Skeletal muscle satellite cell (primary cell): ENCODE results near the gene ZNF763.
A peak's percentile ranks its signal among the peaks of the same experiment; 100 is the strongest.
"Not testable (repeated sequence)": the region's sequence is repeated elsewhere in the genome, so short reads cannot be mapped to it uniquely, and the experiment has no call there.

Experiments
- H3K27me3 ChIP-seq: 2 replicates; pipeline ENCODE4 v1.7.0; 2013; ENCODE audit warnings: low read length; ENCODE audit not compliant: control insufficient read depth, insufficient read depth
- H3K36me3 ChIP-seq: 2 replicates; pipeline ENCODE4 v1.7.0; 2013; ENCODE audit warnings: mild to moderate bottlenecking, control low read depth, low read length; ENCODE audit not compliant: insufficient read depth
- H3K4me1 ChIP-seq: 2 replicates; pipeline ENCODE4 v1.7.0; 2013; ENCODE audit warnings: low read length; ENCODE audit not compliant: control insufficient read depth, insufficient read depth
- H3K4me2 ChIP-seq: 2 replicates; pipeline ENCODE4 v1.7.0; 2013; ENCODE audit warnings: mild to moderate bottlenecking, low read length
- H3K4me3 ChIP-seq: 2 replicates; pipeline ENCODE4 v1.7.0; 2013; ENCODE audit warnings: low read length
- H3K9ac ChIP-seq: 2 replicates; pipeline ENCODE4 v1.7.0; 2013; ENCODE audit warnings: mild to moderate bottlenecking, low read depth, low read length, moderate library complexity
- H3K9me3 ChIP-seq: replicated peaks from 2 replicates; pipeline ENCODE4 v1.7.0; 2013; ENCODE audit warnings: mild to moderate bottlenecking, control low read depth, low read length

ZNF763 gene

GRCh38 chr19:11942008-11942842 is 22.6 kb upstream of the ZNF763 start:
- peaks cover 37% of the 10 kb centered on the region for H3K36me3 ChIP-seq
- H3K9ac ChIP-seq = no peak overlapping the region
- H3K4me1 ChIP-seq = no peaks in the 10 kb centered on the region
- no peaks in the 10 kb centered on the region for H3K27me3 ChIP-seq
- peaks cover 48% of the 10 kb centered on the region for H3K9me3 ChIP-seq
- H3K4me3 ChIP-seq = no peak overlapping the region
- no peak overlapping the region for H3K4me2 ChIP-seq

GRCh38 chr19:11942843-11943108 is 22.1 kb upstream of the ZNF763 start:
- no peak overlapping the region for H3K4me2 ChIP-seq
- no peaks in the 10 kb centered on the region for H3K27me3 ChIP-seq
- H3K9me3 ChIP-seq = peaks cover 54% of the 10 kb centered on the region
- no peak overlapping the region for H3K9ac ChIP-seq
- no peaks in the 10 kb centered on the region for H3K4me1 ChIP-seq
- H3K36me3 ChIP-seq = peaks cover 43% of the 10 kb centered on the region
- no peak overlapping the region for H3K4me3 ChIP-seq

- Histone ChIP-seq H3K9me3 (peaks cover 72% of the 10 kb centered on the region), H3K27me3 (no peaks in the 10 kb centered on the region), H3K4me1 (no peaks in the 10 kb centered on the region), H3K36me3 (peaks cover 62% of the 10 kb centered on the region), H3K9ac (no peak overlapping the region), H3K4me2 (no peak overlapping the region), H3K4me3 (no peak overlapping the region)
Measured at GRCh38 chr19:11944656-11945055, 20.2 kb upstream of the ZNF763 start.

DNA sequence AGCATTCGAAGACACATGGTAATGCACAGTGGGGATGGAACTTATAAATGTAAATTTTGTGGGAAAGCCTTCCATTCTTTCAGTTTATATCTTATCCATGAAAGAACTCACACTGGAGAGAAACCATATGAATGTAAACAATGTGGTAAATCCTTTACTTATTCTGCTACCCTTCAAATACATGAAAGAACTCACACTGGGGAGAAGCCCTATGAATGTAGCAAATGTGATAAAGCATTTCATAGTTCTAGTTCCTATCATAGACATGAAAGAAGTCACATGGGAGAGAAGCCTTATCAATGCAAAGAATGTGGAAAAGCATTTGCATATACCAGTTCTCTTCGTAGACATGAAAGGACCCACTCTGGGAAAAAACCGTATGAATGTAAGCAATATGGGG is 16.2 kb upstream of the ZNF763 start:
- peaks cover 89% of the 10 kb centered on the region for H3K9me3 ChIP-seq
- H3K4me2 ChIP-seq = no peak overlapping the region
- no peak overlapping the region for H3K9ac ChIP-seq
- no peaks in the 10 kb centered on the region for H3K4me1 ChIP-seq
- H3K36me3 ChIP-seq = peaks cover 79% of the 10 kb centered on the region
- H3K27me3 ChIP-seq = no peaks in the 10 kb centered on the region
- H3K4me3 ChIP-seq = no peak overlapping the region

GRCh38 chr19:11949201-11949600 is 15.6 kb upstream of the ZNF763 start:
- Histone ChIP-seq H3K4me3 (no peak overlapping the region), H3K4me1 (no peaks in the 10 kb centered on the region), H3K9me3 (peaks cover 88% of the 10 kb centered on the region), H3K9ac (no peak overlapping the region), H3K27me3 (no peaks in the 10 kb centered on the region), H3K36me3 (peaks cover 76% of the 10 kb centered on the region), H3K4me2 (no peak overlapping the region)

DNA sequence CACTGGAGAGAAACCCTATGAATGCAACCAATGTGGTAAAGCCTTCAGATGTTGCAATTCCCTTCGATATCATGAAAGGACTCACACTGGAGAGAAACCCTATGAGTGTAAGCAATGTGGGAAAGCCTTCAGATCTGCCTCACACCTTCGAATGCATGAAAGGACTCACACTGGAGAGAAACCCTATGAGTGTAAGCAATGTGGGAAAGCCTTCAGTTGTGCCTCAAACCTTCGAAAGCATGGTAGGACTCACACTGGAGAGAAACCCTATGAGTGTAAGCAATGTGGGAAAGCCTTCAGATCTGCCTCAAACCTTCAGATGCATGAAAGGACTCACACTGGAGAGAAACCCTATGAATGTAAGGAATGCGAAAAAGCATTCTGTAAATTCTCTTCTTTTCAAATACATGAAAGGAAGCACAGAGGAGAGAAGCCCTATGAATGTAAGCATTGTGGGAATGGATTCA is 15.2 kb upstream of the ZNF763 start:
- H3K4me1 ChIP-seq, H3K4me2 ChIP-seq, H3K27me3 ChIP-seq, H3K9ac ChIP-seq: not testable (repeated sequence)
- Histone ChIP-seq H3K4me3 (peak overlapping the region; percentile 12), H3K36me3 (peaks cover 72% of the 10 kb centered on the region), H3K9me3 (peaks cover 84% of the 10 kb centered on the region)

- H3K9me3 ChIP-seq = peaks cover 81% of the 10 kb centered on the region
- H3K9ac ChIP-seq = no peak overlapping the region
- no peak overlapping the region for H3K4me2 ChIP-seq
- H3K4me1 ChIP-seq = no peaks in the 10 kb centered on the region
- peaks cover 70% of the 10 kb centered on the region for H3K36me3 ChIP-seq
- H3K4me3 ChIP-seq = peak overlapping the region; percentile 12
- no peaks in the 10 kb centered on the region for H3K27me3 ChIP-seq
Measured at GRCh38 chr19:11950312-11950711, 14.5 kb upstream of the ZNF763 start.

DNA sequence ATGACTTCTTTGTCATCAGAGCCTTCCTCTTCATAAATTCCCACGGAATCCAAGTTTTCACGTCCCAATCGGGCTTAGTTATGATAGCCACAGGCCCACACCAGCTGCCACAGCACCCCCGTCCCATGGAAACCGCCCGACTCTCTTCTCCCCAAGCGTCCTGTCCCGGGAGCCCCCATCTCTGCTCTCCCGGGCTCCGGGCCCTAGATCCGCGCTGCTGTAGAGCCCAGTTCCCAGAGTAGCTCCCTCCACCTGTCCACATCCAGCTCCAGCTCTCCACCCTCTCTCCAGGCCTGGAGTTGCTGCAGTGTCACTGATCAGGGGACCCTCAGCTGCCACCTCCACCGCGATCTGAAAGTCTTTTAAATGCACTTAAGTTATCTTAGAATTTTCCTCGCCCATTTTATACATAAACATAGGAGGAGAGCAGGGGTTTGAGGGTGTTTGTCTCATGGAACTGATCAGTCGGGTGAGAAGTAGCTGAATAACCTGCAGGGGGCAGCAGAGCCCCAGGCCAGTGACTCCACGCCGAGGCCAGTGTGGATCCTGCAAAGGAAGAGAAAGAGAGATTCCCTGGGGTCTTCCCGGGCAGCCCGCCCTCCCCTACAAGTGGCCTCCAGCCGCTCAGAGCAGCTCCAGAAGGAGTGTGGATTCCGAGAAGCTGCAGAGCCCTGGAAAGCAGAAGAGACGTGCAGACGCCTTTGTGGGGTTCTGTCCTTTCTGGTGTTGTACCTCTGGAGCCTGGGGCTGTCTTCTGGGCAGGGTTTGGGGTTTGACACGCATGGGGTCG is 1.1 kb upstream of the ZNF763 start:
- peaks cover 7% of the 10 kb centered on the region for H3K4me1 ChIP-seq
- H3K4me2 ChIP-seq = peak overlapping the region; percentile 83
- no peaks in the 10 kb centered on the region for H3K36me3 ChIP-seq
- H3K4me3 ChIP-seq = peak overlapping the region; percentile 48
- H3K9me3 ChIP-seq = no peaks in the 10 kb centered on the region
- no peak overlapping the region for H3K9ac ChIP-seq
- no peaks in the 10 kb centered on the region for H3K27me3 ChIP-seq

- no peaks in the 10 kb centered on the region for H3K36me3 ChIP-seq
- peak overlapping the region; percentile 78 for H3K4me3 ChIP-seq
- H3K9me3 ChIP-seq = no peaks in the 10 kb centered on the region
- H3K4me1 ChIP-seq = peaks cover 7% of the 10 kb centered on the region
- H3K27me3 ChIP-seq = no peaks in the 10 kb centered on the region
- peak overlapping the region; percentile 83 for H3K4me2 ChIP-seq
- peak overlapping the region; percentile 87 for H3K9ac ChIP-seq
Measured at GRCh38 chr19:11964496-11964857, 363 bp upstream of the ZNF763 start.

- no peaks in the 10 kb centered on the region for H3K27me3 ChIP-seq
- H3K9ac ChIP-seq = no peak overlapping the region
- H3K36me3 ChIP-seq = no peaks in the 10 kb centered on the region
- no peaks in the 10 kb centered on the region for H3K9me3 ChIP-seq
- H3K4me1 ChIP-seq = no peaks in the 10 kb centered on the region
- H3K4me2 ChIP-seq = no peak overlapping the region
- H3K4me3 ChIP-seq = no peak overlapping the region
Measured at GRCh38 chr19:11970174-11970573, 5.3 kb downstream of the ZNF763 start.

- Histone ChIP-seq H3K4me1 (no peaks in the 10 kb centered on the region), H3K27me3 (no peaks in the 10 kb centered on the region), H3K4me2 (no peak overlapping the region), H3K36me3 (no peaks in the 10 kb centered on the region), H3K9me3 (peaks cover 5% of the 10 kb centered on the region), H3K4me3 (no peak overlapping the region), H3K9ac (no peak overlapping the region)
Measured at GRCh38 chr19:11971041-11971440, 6.2 kb downstream of the ZNF763 start.
